Measurements from ENCODE around the gene ADAP1.
"Not testable (repeated sequence)": the region's sequence is repeated elsewhere in the genome, so short reads cannot be mapped to it uniquely, and the experiment has no call there.

- TF ChIP-seq, protein P1, sequence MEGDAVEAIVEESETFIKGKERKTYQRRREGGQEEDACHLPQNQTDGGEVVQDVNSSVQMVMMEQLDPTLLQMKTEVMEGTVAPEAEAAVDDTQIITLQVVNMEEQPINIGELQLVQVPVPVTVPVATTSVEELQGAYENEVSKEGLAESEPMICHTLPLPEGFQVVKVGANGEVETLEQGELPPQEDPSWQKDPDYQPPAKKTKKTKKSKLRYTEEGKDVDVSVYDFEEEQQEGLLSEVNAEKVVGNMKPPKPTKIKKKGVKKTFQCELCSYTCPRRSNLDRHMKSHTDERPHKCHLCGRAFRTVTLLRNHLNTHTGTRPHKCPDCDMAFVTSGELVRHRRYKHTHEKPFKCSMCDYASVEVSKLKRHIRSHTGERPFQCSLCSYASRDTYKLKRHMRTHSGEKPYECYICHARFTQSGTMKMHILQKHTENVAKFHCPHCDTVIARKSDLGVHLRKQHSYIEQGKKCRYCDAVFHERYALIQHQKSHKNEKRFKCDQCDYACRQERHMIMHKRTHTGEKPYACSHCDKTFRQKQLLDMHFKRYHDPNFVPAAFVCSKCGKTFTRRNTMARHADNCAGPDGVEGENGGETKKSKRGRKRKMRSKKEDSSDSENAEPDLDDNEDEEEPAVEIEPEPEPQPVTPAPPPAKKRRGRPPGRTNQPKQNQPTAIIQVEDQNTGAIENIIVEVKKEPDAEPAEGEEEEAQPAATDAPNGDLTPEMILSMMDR (IDR thresholded peaks at IDR 0.05), result not testable (repeated sequence)
- not testable (repeated sequence) for TF ChIP-seq POLR2A (IDR thresholded peaks at IDR 0.05)
Observed at GRCh38 chr7:943793-944192, 10.7 kb downstream of the ADAP1 start.
